Parathyroid adenoma (tissue), 2 donors: Measurements from ENCODE around the gene NEK6.

ENCODE experiments used
- H2AFZ ChIP-seq: fragments of 300-600 bp; sonication (generic); one replicate; pipeline ENCODE4 v1.7.0; 2017; ENCODE audit warnings: antibody characterized with exemption, mild to moderate bottlenecking
- H3K27ac ChIP-seq: fragments of 300-600 bp; sonication (generic); one replicate; pipeline ENCODE4 v1.7.0; 2017
- H3K27me3 ChIP-seq: fragments of 300-600 bp; sonication (generic); one replicate; pipeline ENCODE4 v1.7.0; 2017; ENCODE audit warnings: low read length; ENCODE audit not compliant: control insufficient read depth, insufficient read depth
- H3K36me3 ChIP-seq: fragments of 300-600 bp; sonication (generic); one replicate; pipeline ENCODE4 v1.7.0; 2017; ENCODE audit warnings: low read length; ENCODE audit not compliant: control insufficient read depth, insufficient read depth
- H3K4me1 ChIP-seq: fragments of 300-600 bp; sonication (generic); one replicate; pipeline ENCODE4 v1.7.0; 2017; ENCODE audit warnings: control low read depth
- H3K4me2 ChIP-seq: fragments of 300-600 bp; sonication (generic); one replicate; pipeline ENCODE4 v1.7.0; 2017; ENCODE audit warnings: low read length
- H3K4me3 ChIP-seq: fragments of 300-600 bp; sonication (generic); one replicate; pipeline ENCODE4 v1.7.0; 2017; ENCODE audit warnings: low read depth, low read length
- H3K79me2 ChIP-seq: fragments of 300-600 bp; sonication (generic); one replicate; pipeline ENCODE4 v1.7.0; 2017; ENCODE audit warnings: control low read depth
- H3K9ac ChIP-seq: fragments of 300-600 bp; sonication (generic); one replicate; pipeline ENCODE4 v1.7.0; 2017; ENCODE audit warnings: mild to moderate bottlenecking
- H3K9me3 ChIP-seq: fragments of 300-600 bp; sonication (generic); one replicate; pipeline ENCODE4 v1.7.0; 2017; ENCODE audit warnings: low read length; ENCODE audit not compliant: control insufficient read depth
- TF ChIP-seq, protein P1 (sequence below): fragments of 300-600 bp; sonication (generic); IDR thresholded peaks from one replicate; pipeline ENCODE4 v1.7.0; 2017; ENCODE audit warnings: antibody characterized with exemption, mild to moderate bottlenecking
- donor health status: primary hyperparathyroidism.

Gene NEK6

DNA sequence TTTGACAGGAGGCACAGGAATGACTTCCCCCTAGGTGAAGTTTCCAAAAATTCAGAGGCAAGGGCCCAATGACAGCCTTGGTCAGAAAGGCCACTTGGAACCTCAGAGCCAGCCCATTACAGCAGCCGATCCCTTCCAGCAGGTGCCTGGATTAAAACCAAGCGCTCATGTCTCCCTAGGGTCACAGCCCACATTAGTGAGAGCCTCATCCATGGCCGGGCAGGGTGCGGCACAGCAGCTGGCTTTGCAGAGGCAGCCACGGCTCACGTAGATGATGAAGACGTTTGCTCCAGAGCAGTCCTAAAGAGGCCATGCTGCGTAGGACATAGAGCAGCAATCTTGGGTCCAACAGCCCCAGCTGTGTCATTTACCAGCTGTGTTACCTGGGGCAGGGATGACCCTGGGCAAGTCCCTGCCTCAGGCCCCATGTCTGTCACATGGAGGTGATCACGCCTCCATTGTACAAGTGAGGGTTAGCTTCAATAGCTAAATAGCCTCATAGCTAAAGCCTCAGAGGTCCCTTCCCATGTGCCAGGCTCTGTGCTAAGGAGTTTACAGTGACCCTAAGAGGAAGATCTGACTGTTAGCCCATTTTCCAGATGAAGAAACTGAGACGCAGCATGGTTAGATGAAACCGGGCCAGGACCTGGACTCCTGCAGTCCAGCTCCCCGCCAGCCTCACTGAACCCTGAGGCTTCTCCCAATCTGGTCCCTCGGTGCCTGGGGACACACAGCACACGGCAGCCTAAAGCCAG is 39.2 kb downstream of the NEK6 start:
- Histone ChIP-seq H3K36me3 (no peaks in the 10 kb centered on the region), H3K27ac (no peak overlapping the region), H3K9ac (no peak overlapping the region), H3K4me2 (no peak overlapping the region), H2AFZ (no peak overlapping the region), H3K79me2 (no peaks in the 10 kb centered on the region), H3K9me3 (no peaks in the 10 kb centered on the region), H3K4me3 (no peak overlapping the region), H3K27me3 (no peaks in the 10 kb centered on the region), H3K4me1 (no peaks in the 10 kb centered on the region)
- TF ChIP-seq, protein P1, sequence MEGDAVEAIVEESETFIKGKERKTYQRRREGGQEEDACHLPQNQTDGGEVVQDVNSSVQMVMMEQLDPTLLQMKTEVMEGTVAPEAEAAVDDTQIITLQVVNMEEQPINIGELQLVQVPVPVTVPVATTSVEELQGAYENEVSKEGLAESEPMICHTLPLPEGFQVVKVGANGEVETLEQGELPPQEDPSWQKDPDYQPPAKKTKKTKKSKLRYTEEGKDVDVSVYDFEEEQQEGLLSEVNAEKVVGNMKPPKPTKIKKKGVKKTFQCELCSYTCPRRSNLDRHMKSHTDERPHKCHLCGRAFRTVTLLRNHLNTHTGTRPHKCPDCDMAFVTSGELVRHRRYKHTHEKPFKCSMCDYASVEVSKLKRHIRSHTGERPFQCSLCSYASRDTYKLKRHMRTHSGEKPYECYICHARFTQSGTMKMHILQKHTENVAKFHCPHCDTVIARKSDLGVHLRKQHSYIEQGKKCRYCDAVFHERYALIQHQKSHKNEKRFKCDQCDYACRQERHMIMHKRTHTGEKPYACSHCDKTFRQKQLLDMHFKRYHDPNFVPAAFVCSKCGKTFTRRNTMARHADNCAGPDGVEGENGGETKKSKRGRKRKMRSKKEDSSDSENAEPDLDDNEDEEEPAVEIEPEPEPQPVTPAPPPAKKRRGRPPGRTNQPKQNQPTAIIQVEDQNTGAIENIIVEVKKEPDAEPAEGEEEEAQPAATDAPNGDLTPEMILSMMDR = no peak

DNA sequence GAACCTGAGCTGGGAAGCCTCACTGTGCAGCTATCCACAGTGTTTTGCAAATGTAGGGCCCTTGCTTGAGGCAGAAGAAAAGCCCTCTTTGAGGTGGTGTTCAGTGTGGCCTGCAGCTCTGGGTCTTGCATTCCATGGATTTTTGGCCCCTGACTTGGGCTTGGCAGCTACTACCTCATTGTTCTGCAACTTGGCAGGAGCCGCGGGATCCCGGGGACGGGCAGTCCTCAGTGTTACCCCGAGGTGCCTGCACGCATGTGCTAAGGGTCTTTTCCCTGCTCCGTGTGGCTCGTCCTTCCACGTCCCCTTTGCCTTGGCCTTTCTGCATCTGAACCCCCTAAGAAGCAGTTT is 39.8 kb downstream of the NEK6 start:
- Histone ChIP-seq H3K4me1 (no peaks in the 10 kb centered on the region), H3K36me3 (no peaks in the 10 kb centered on the region), H3K27me3 (no peaks in the 10 kb centered on the region), H3K27ac (no peak overlapping the region), H3K9me3 (no peaks in the 10 kb centered on the region), H3K9ac (no peak overlapping the region), H3K4me3 (no peak overlapping the region), H3K4me2 (no peak overlapping the region), H2AFZ (no peak overlapping the region), H3K79me2 (no peaks in the 10 kb centered on the region)
- TF ChIP-seq, protein P1 = no peak

DNA sequence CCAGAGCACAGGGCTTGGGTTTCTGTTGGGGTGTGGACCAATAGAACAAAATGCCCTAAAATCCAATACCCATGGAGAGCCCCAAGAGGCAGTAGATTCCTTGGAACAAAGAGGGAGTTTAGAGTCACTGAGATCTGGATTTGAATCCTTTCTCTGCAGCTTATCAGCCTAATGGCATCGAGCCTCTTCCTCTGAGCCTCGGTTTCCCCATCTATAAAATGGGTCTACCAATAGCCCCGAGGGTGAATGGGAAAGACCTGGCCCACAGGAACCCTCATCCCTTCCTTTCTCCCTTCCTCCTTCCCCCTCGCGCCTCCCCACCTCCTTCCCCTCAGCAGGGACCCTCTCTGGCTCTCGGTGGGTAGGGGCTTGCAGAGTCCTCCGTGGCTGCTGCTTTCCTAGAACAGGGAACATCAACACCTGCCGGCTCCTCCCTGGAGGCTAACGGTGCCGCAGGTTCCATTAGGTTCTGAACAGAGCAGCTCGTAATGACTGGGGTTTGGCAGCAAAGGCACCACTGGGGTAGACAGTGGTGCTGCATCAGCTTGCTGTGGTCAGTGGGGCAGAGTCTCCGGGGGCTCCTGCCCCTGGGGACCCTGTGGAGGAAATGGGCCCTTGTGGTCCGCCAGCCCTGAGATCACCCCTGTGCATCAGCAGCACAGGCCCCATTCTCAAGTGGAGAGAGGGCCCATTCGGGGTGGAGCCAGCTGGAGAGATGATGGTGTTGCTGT is 40.3 kb downstream of the NEK6 start:
- Histone ChIP-seq H2AFZ (no peak overlapping the region), H3K79me2 (no peaks in the 10 kb centered on the region), H3K27me3 (no peaks in the 10 kb centered on the region), H3K9ac (no peak overlapping the region), H3K4me1 (no peaks in the 10 kb centered on the region), H3K36me3 (no peaks in the 10 kb centered on the region), H3K9me3 (no peaks in the 10 kb centered on the region), H3K4me3 (no peak overlapping the region), H3K4me2 (no peak overlapping the region), H3K27ac (no peak overlapping the region)
- TF ChIP-seq, protein P1 = no peak

DNA sequence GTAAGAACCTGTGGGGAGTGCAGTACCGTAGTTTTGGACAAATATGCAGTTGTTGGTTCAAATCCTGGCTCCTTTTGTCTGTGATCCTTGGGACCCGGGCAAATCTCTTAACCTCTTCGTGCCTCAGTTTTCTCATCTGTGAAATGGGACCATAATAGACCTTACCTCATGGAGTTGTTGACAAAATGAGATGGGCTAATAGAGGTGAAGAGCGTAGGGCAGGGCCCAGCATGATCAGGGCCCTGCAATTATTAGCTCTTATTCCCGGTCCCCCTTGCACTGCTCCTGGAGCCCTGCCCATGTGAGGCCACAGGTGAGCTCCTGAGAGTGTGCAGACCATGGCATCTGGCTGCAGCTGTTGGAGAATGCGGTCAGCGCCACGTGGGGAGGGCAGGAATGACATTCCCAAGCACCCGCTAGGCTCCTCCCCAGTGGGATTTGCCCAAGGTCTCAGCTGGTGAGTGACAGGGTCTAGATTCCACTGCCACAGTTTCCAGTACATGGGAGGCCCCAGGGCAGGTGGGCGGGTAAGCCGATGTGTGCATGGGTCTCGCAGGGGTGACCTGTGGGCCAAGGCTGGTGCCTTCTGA is 41.0 kb downstream of the NEK6 start:
- Histone ChIP-seq H3K36me3 (no peaks in the 10 kb centered on the region), H2AFZ (no peak overlapping the region), H3K4me1 (no peaks in the 10 kb centered on the region), H3K27me3 (no peaks in the 10 kb centered on the region), H3K9ac (no peak overlapping the region), H3K4me2 (no peak overlapping the region), H3K79me2 (no peaks in the 10 kb centered on the region), H3K27ac (no peak overlapping the region), H3K4me3 (no peak overlapping the region), H3K9me3 (no peaks in the 10 kb centered on the region)
- TF ChIP-seq, protein P1 = no peak
